HG03025 (cell line): ENCODE data around the gene ADAMTS2.

Experiments
- ATAC-seq: cut with Tn5 transposase; IDR thresholded peaks from one replicate; pipeline ENCODE4 v1.9.1; 2021; ENCODE audit warnings: mild to moderate bottlenecking, moderate library complexity; ENCODE audit not compliant: unreplicated experiment, low FRiP score

The ADAMTS2 gene

GRCh38 chr5:179345433-179346321, at the start of gene ADAMTS2:
Gene ADAMTS2 (minus strand): TSS chr5:179345461. CDS start chr5:179345328, 133 bp downstream.
- ATAC-seq, result no peak

GRCh38 chr5:179393078-179393477, 47.8 kb upstream of the ADAMTS2 start:
- ATAC-seq, result no peak

- no peak for ATAC-seq
Observed at GRCh38 chr5:179387151-179388110, 42.2 kb upstream of the ADAMTS2 start.

GRCh38 chr5:179385914-179386313, 40.7 kb upstream of the ADAMTS2 start:
- no peak for ATAC-seq

- ATAC-seq, result no peak
Observed at GRCh38 chr5:179382486-179382885, 37.2 kb upstream of the ADAMTS2 start.

GRCh38 chr5:179381691-179382090, 36.4 kb upstream of the ADAMTS2 start:
- ATAC-seq, result no peak

GRCh38 chr5:179380211-179381035, 35.2 kb upstream of the ADAMTS2 start:
- no peak for ATAC-seq

- no peak for ATAC-seq
Observed at GRCh38 chr5:179379321-179379890, 34.1 kb upstream of the ADAMTS2 start.

- no peak for ATAC-seq
Observed at GRCh38 chr5:179378441-179379271, 33.4 kb upstream of the ADAMTS2 start.

GRCh38 chr5:179378116-179378440, 32.8 kb upstream of the ADAMTS2 start:
- no peak for ATAC-seq

GRCh38 chr5:179377421-179378115, 32.3 kb upstream of the ADAMTS2 start:
- no peak for ATAC-seq

- no peak for ATAC-seq
Observed at GRCh38 chr5:179376701-179377420, 31.6 kb upstream of the ADAMTS2 start.

- ATAC-seq, result no peak
Observed at GRCh38 chr5:179375831-179376365, 30.6 kb upstream of the ADAMTS2 start.

GRCh38 chr5:179375236-179375685, 30.0 kb upstream of the ADAMTS2 start:
- no peak for ATAC-seq

GRCh38 chr5:179374506-179375235, 29.4 kb upstream of the ADAMTS2 start:
- ATAC-seq, result no peak

GRCh38 chr5:179373961-179374505, 28.8 kb upstream of the ADAMTS2 start:
- ATAC-seq, result no peak
